Tibial nerve (tissue), 4 donors: ENCODE data around the gene KCNT2. TPM values are rescaled to one million over a fixed set of nuclear protein-coding genes. Genes with fewer than 3 reads are reported as not detected.

Experiments used
- DNase-seq, 2 donors: peaks; one replicate each; pipeline ENCODE4 v3.0.0-alpha.2; 2019; ENCODE audit warnings: low spot score in 2 of 2
- H3K27ac ChIP-seq, 4 donors: fragments of 200-600 bp; sonication (generic) in 3 of 4; one replicate each; pipeline ENCODE4 v1.5.1; 2017 to 2019; ENCODE audit warnings: mild to moderate bottlenecking in 1 of 4
- H3K27me3 ChIP-seq, 2 donors: fragments of 200-600 bp; sonication (generic) in 1 of 2; one replicate each; pipeline versions ENCODE4 v1.5.1 to v1.6.0; 2017 to 2019
- H3K36me3 ChIP-seq, 3 donors: fragments of 200-600 bp; sonication (generic); one replicate each; pipeline ENCODE4 v1.5.1; 2018 to 2019
- H3K4me1 ChIP-seq, 4 donors: fragments of 200-600 bp; sonication (generic) in 3 of 4; one replicate each; pipeline ENCODE4 v1.5.1; 2017 to 2019
- H3K4me3 ChIP-seq, 4 donors: fragments of 200-600 bp; sonication (generic) in 3 of 4; one replicate each; pipeline ENCODE4 v1.5.1; 2017 to 2019; ENCODE audit warnings: mild to moderate bottlenecking in 1 of 4, moderate library complexity in 1 of 4
- H3K9me3 ChIP-seq, 4 donors: fragments of 200-600 bp; sonication (generic) in 3 of 4; one replicate each; pipeline ENCODE4 v1.5.1; 2017 to 2019
- CTCF ChIP-seq, 5 experiments: fragments of 200-600 bp in 3 of 5; fragments of 450-650 bp in 2 of 5; sonication (generic) in 3 of 5; IDR thresholded peaks; one replicate each; pipeline ENCODE4 v1.5.1; 2016 to 2019; ENCODE audit warnings: antibody characterized with exemption in 5 of 5, mild to moderate bottlenecking in 3 of 5, moderate library complexity in 2 of 5
- EP300 ChIP-seq, 2 donors: sonication (generic); formaldehyde crosslinking; IDR thresholded peaks; one replicate each; pipeline ENCODE4 v1.6.1; 2017; ENCODE audit warnings: antibody characterized with exemption in 2 of 2, mild to moderate bottlenecking in 1 of 2
- POLR2A ChIP-seq, 2 donors: fragments of 450-650 bp; IDR thresholded peaks; one replicate each; pipeline ENCODE4 v1.6.1; 2017; ENCODE audit warnings: antibody characterized with exemption in 2 of 2, mild to moderate bottlenecking in 2 of 2, moderate library complexity in 2 of 2
- WGBS, 2 donors: methylation state at CpG; one replicate each; pipeline ENCODE4 v1.1.5; 2018; 5-methylcytosine and 5-hydroxymethylcytosine counted together
- total RNA-seq, 4 donors: library from RNA; depleted of rRNA; stranded (reverse); fragments of >200 nt; gene quantifications; one replicate each; pipeline ENCODE4 v1.1.0, GENCODE V29; 2016

Gene KCNT2
- total RNA-seq, 4 donors from 2014 or later: 8.0 to 9.9 (median 8.6) TPM

- Histone ChIP-seq H3K4me1 (no peaks in the 10 kb centered on the region), H3K36me3 (no peaks in the 10 kb centered on the region), H3K9me3 (no peaks in the 10 kb centered on the region), H3K27me3 (no peaks in the 10 kb centered on the region), H3K27ac (no peak overlapping the region), H3K4me3 (no peak overlapping the region)
- TF ChIP-seq POLR2A (IDR thresholded peaks at IDR 0.05) (no peak), CTCF (IDR thresholded peaks at IDR 0.05) (no peak), EP300 (IDR thresholded peaks at IDR 0.05) (no peak)
- WGBS, 2 donors: 88 to 93% methylated on average over 1 of the region's 1 CpG
- no peak for DNase-seq
Observed at GRCh38 chr1:196418772-196419171, 189.5 kb downstream of the KCNT2 start.

- Histone ChIP-seq H3K36me3 (no peaks in the 10 kb centered on the region), H3K4me3 (no peak overlapping the region), H3K9me3 (peaks cover 0 to 3% (median 0%) of the 10 kb centered on the region in 4 donors), H3K4me1 (no peaks in the 10 kb centered on the region), H3K27me3 (no peaks in the 10 kb centered on the region), H3K27ac (no peak overlapping the region)
- DNase-seq: no peak
- WGBS, 2 donors: 95 to 100% methylated on average over 1 of the region's 1 CpG
- TF ChIP-seq EP300 (IDR thresholded peaks at IDR 0.05) (no peak), POLR2A (IDR thresholded peaks at IDR 0.05) (no peak), CTCF (IDR thresholded peaks at IDR 0.05) (no peak)
Observed at GRCh38 chr1:196415978-196416377, 192.3 kb downstream of the KCNT2 start.

- DNase-seq: no peak
- 90 to 96% methylated on average over 2 of the region's 2 CpGs for WGBS, 2 donors
- no peaks in the 10 kb centered on the region for H3K27me3 ChIP-seq
- TF ChIP-seq EP300 (IDR thresholded peaks at IDR 0.05) (no peak), POLR2A (IDR thresholded peaks at IDR 0.05) (no peak), CTCF (IDR thresholded peaks at IDR 0.05) (no peak)
- H3K4me1 ChIP-seq: peaks cover 0 to 12% (median 0%) of the 10 kb centered on the region in 4 donors
- no peaks in the 10 kb centered on the region for H3K36me3 ChIP-seq
- H3K4me3 ChIP-seq: no peak overlapping the region
- no peak overlapping the region for H3K27ac ChIP-seq
- peaks cover 0 to 3% (median 0%) of the 10 kb centered on the region in 4 donors for H3K9me3 ChIP-seq
Observed at GRCh38 chr1:196412326-196412725, 195.9 kb downstream of the KCNT2 start.

GRCh38 chr1:196410768-196411167 is 197.5 kb downstream of the KCNT2 start:
- DNase-seq: no peak
- no peak for TF ChIP-seq POLR2A (IDR thresholded peaks at IDR 0.05)
- no peak for TF ChIP-seq EP300 (IDR thresholded peaks at IDR 0.05)
- no peak for TF ChIP-seq CTCF (IDR thresholded peaks at IDR 0.05)

GRCh38 chr1:196409586-196409985 is 198.7 kb downstream of the KCNT2 start:
- Histone ChIP-seq H3K36me3 (no peaks in the 10 kb centered on the region), H3K9me3 (peaks cover 0 to 3% (median 0%) of the 10 kb centered on the region in 4 donors), H3K27me3 (no peaks in the 10 kb centered on the region), H3K4me3 (no peak overlapping the region), H3K4me1 (peaks cover 0 to 24% (median 0%) of the 10 kb centered on the region in 4 donors), H3K27ac (no peak overlapping the region)
- 87 to 90% methylated on average over 2 of the region's 2 CpGs for WGBS, 2 donors
- no peak for TF ChIP-seq CTCF (IDR thresholded peaks at IDR 0.05)
- TF ChIP-seq EP300 (IDR thresholded peaks at IDR 0.05): no peak
- TF ChIP-seq POLR2A (IDR thresholded peaks at IDR 0.05): no peak
- no peak for DNase-seq

More at GRCh38 chr1:196410768-196411167, 197.5 kb downstream of the KCNT2 start:
- peaks cover 0 to 3% (median 0%) of the 10 kb centered on the region in 4 donors for H3K9me3 ChIP-seq
- H3K36me3 ChIP-seq: no peaks in the 10 kb centered on the region
- H3K27me3 ChIP-seq: no peaks in the 10 kb centered on the region
- H3K27ac ChIP-seq: no peak overlapping the region
- no peak overlapping the region for H3K4me3 ChIP-seq
- peaks cover 0 to 21% (median 0%) of the 10 kb centered on the region in 4 donors for H3K4me1 ChIP-seq
